WTC11 (cell line): ENCODE measurements around the gene SH3GL2. TPM values are rescaled to one million over a fixed set of nuclear protein-coding genes. Genes with fewer than 3 reads are reported as not detected.

ENCODE experiments used
- ATAC-seq: fragments of 200-7000 bp; cut with Tn5 transposase; 2 replicates; pipeline ENCODE4 v1.10.0; 2021; ENCODE audit warnings: mild to moderate bottlenecking, moderate library complexity
- CTCF ChIA-PET: fragments of 300-600 bp; sonication (Branson Sonifier 250); formaldehyde crosslinking; loops from one replicate; lab custom pipeline; 2021; ENCODE audit warnings: antibody characterized with exemption; lab: Charles Lee
- POLR2A ChIA-PET: fragments of 350-600 bp; sonication (Branson Sonifier 250); formaldehyde crosslinking; loops from one replicate; lab custom pipeline; 2021; ENCODE audit warnings: antibody characterized with exemption; lab: Charles Lee
- DNase-seq: peaks from one replicate; pipeline ENCODE4 v3.0.0; 2021; ENCODE audit warnings: low spot score
- H3K27ac Mint-ChIP-seq: 2 replicates; pipeline ENCODE4 v1.8.0; 2021; ENCODE audit warnings: mixed read lengths
- H3K27me3 Mint-ChIP-seq: 2 replicates; pipeline ENCODE4 v1.8.0; 2021; ENCODE audit warnings: low read depth, mild to moderate bottlenecking, moderate library complexity, mixed read lengths
- H3K36me3 Mint-ChIP-seq: 2 replicates; pipeline ENCODE4 v1.8.0; 2021; ENCODE audit warnings: mixed read lengths
- H3K4me1 Mint-ChIP-seq: 2 replicates; pipeline ENCODE4 v1.8.0; 2022; ENCODE audit warnings: mixed read lengths
- H3K4me3 Mint-ChIP-seq: 2 replicates; pipeline ENCODE4 v1.8.0; 2021; ENCODE audit warnings: mild to moderate bottlenecking, moderate library complexity, mixed read lengths
- H3K9me3 Mint-ChIP-seq: 2 replicates; pipeline ENCODE4 v1.8.0; 2021; ENCODE audit warnings: mixed read lengths
- CREB1 ChIP-seq: sonication (generic); formaldehyde crosslinking; IDR thresholded peaks from 2 replicates; pipeline ENCODE4 v1.8.0; 2023; ENCODE audit warnings: mild to moderate bottlenecking, missing genetic modification reagents
- E2F5 ChIP-seq: sonication (generic); formaldehyde crosslinking; IDR thresholded peaks from 2 replicates; pipeline ENCODE4 v1.8.1; 2022; ENCODE audit warnings: mild to moderate bottlenecking, moderate library complexity, missing genetic modification reagents
- EMX1 ChIP-seq: fragments of 250-450 bp; sonication (Bioruptor Pico); IDR thresholded peaks from 2 replicates; pipeline ENCODE4 v1.8.0; 2021; ENCODE audit warnings: mild to moderate bottlenecking
- GABPB1 ChIP-seq: sonication (generic); formaldehyde crosslinking; IDR thresholded peaks from 2 replicates; pipeline ENCODE4 v1.8.1; 2023; ENCODE audit warnings: mild to moderate bottlenecking, missing genetic modification reagents
- GTF2I ChIP-seq: fragments of 250-450 bp; sonication (Bioruptor Pico); conservative IDR thresholded peaks from 2 replicates; pipeline ENCODE4 v1.4.0; 2021; ENCODE audit warnings: mild to moderate bottlenecking
- MLX ChIP-seq: sonication (generic); formaldehyde crosslinking; IDR thresholded peaks from 2 replicates; pipeline ENCODE4 v1.8.1; 2023; ENCODE audit warnings: mild to moderate bottlenecking, missing genetic modification reagents, moderate library complexity
- NFYB ChIP-seq: sonication (generic); formaldehyde crosslinking; conservative IDR thresholded peaks from 2 replicates; pipeline ENCODE4 v1.8.0; 2022; ENCODE audit warnings: low read depth, missing genetic modification reagents
- NR2C2 ChIP-seq: sonication (generic); formaldehyde crosslinking; IDR thresholded peaks from 2 replicates; pipeline ENCODE4 v1.8.0; 2022; ENCODE audit warnings: mild to moderate bottlenecking, missing genetic modification reagents
- NR3C1 ChIP-seq: sonication (generic); formaldehyde crosslinking; conservative IDR thresholded peaks from 2 replicates; pipeline ENCODE4 v1.8.1; 2023; ENCODE audit warnings: low read depth, mild to moderate bottlenecking, missing genetic modification reagents
- OVOL2 ChIP-seq: fragments of 250-450 bp; sonication (Bioruptor Pico); IDR thresholded peaks from 2 replicates; pipeline ENCODE4 v1.9.0; 2021; ENCODE audit warnings: mild to moderate bottlenecking, borderline replicate concordance
- PRRX2 ChIP-seq: fragments of 250-450 bp; sonication (Bioruptor Pico); IDR thresholded peaks from 2 replicates; pipeline ENCODE4 v1.8.0; 2021; ENCODE audit warnings: mild to moderate bottlenecking
- RELA ChIP-seq: sonication (generic); formaldehyde crosslinking; IDR thresholded peaks from 2 replicates; pipeline ENCODE4 v1.8.1; 2022; ENCODE audit warnings: missing genetic modification reagents, mild to moderate bottlenecking, borderline replicate concordance
- SMAD3 ChIP-seq: sonication (generic); formaldehyde crosslinking; IDR thresholded peaks from 2 replicates; pipeline ENCODE4 v1.8.0; 2022; ENCODE audit warnings: missing genetic modification reagents, mild to moderate bottlenecking, borderline replicate concordance
- TEAD1 ChIP-seq: sonication (generic); formaldehyde crosslinking; IDR thresholded peaks from 2 replicates; pipeline ENCODE4 v1.8.0; 2022; ENCODE audit warnings: mild to moderate bottlenecking, missing genetic modification reagents
- TP53 ChIP-seq: sonication (generic); formaldehyde crosslinking; IDR thresholded peaks from 2 replicates; pipeline ENCODE4 v1.8.1; 2023; ENCODE audit warnings: mild to moderate bottlenecking, missing genetic modification reagents
- USF1 ChIP-seq: sonication (generic); formaldehyde crosslinking; IDR thresholded peaks from 2 replicates; pipeline ENCODE4 v1.8.0; 2022; ENCODE audit warnings: mild to moderate bottlenecking, missing genetic modification reagents
- USF2 ChIP-seq: sonication (generic); formaldehyde crosslinking; IDR thresholded peaks from 2 replicates; pipeline ENCODE4 v1.8.1; 2023; ENCODE audit warnings: mild to moderate bottlenecking, missing genetic modification reagents, moderate library complexity
- ZBTB43 ChIP-seq: sonication (generic); formaldehyde crosslinking; IDR thresholded peaks from 2 replicates; pipeline ENCODE4 v1.8.1; 2023; ENCODE audit warnings: mild to moderate bottlenecking, missing genetic modification reagents
- ZMAT4 ChIP-seq: fragments of 250-450 bp; sonication (Bioruptor Pico); IDR thresholded peaks from 2 replicates; pipeline ENCODE4 v1.9.0; 2021; ENCODE audit warnings: mild to moderate bottlenecking
- ZNF232 ChIP-seq: sonication (generic); formaldehyde crosslinking; IDR thresholded peaks from 2 replicates; pipeline ENCODE4 v1.8.0; 2022; ENCODE audit warnings: mild to moderate bottlenecking, missing genetic modification reagents
- ZNF263 ChIP-seq: sonication (generic); formaldehyde crosslinking; IDR thresholded peaks from 2 replicates; pipeline ENCODE4 v1.8.1; 2022; ENCODE audit warnings: low read depth, mild to moderate bottlenecking, moderate library complexity, missing genetic modification reagents
- ZNF425 ChIP-seq: fragments of 250-450 bp; sonication (Bioruptor Pico); conservative IDR thresholded peaks from 2 replicates; pipeline ENCODE4 v1.9.0; 2021; ENCODE audit warnings: mild to moderate bottlenecking
- total RNA-seq: library from RNA; stranded (reverse); gene quantifications from 3 replicates; pipeline ENCODE4 v1.2.3, GENCODE V29; 2021

Gene SH3GL2
- total RNA-seq, 1 experiment from 2014 or later: 4.2 TPM

GRCh38 chr9:17730899-17731298 lies 152.0 kb downstream of the SH3GL2 start (continued):
- no peak for TF ChIP-seq USF2
- TF ChIP-seq, all 79 proteins: peak for 0

GRCh38 chr9:17731308-17731707 lies 152.4 kb downstream of the SH3GL2 start:
- peaks cover 3% of the 10 kb centered on the region; the same call in 1 of the 2 replicates for H3K4me1 Mint-ChIP-seq
- TF ChIP-seq NR3C1 (CRISPR knock-in tag): no peak
- TF ChIP-seq MLX (CRISPR knock-in tag): no peak
- TF ChIP-seq ZMAT4 (CRISPR knock-in tag): no peak
- no peak for TF ChIP-seq CREB1 (CRISPR knock-in tag)
- no peak for TF ChIP-seq NR2C2 (CRISPR knock-in tag)
- no peak for TF ChIP-seq EMX1 (CRISPR knock-in tag)
- no peak for TF ChIP-seq ZNF263
- no peak for TF ChIP-seq TEAD1 (CRISPR knock-in tag)
- TF ChIP-seq SMAD3: no peak
- TF ChIP-seq OVOL2: no peak
- no peak for TF ChIP-seq GABPB1 (CRISPR knock-in tag)
- TF ChIP-seq ZBTB43: no peak
- TF ChIP-seq E2F5: no peak
- no peak for TF ChIP-seq PRRX2 (CRISPR knock-in tag)
- no peak overlapping the region for H3K4me3 Mint-ChIP-seq
- H3K27me3 Mint-ChIP-seq: no peaks in the 10 kb centered on the region
- no peak for ATAC-seq
- CTCF ChIA-PET: no interaction called here
- H3K36me3 Mint-ChIP-seq: peaks cover 8% of the 10 kb centered on the region; the same call in 1 of the 2 replicates
- peaks cover 18% of the 10 kb centered on the region for H3K9me3 Mint-ChIP-seq
- POLR2A ChIA-PET: no interaction called here
- H3K27ac Mint-ChIP-seq: no peak overlapping the region
- no peak for DNase-seq

- Mint-ChIP-seq H3K4me1 (peaks cover 3% of the 10 kb centered on the region; the same call in 1 of the 2 replicates), H3K36me3 (peaks cover under 1% of the 10 kb centered on the region; the same call in 1 of the 2 replicates), H3K4me3 (no peak overlapping the region), H3K27me3 (no peaks in the 10 kb centered on the region), H3K9me3 (peaks cover 12% of the 10 kb centered on the region), H3K27ac (no peak overlapping the region)
- ATAC-seq: no peak
- TF ChIP-seq GTF2I (CRISPR knock-in tag) (no peak), NFYB (CRISPR knock-in tag) (no peak), ZNF232 (no peak), TP53 (no peak), USF1 (CRISPR knock-in tag) (no peak), ZNF425 (no peak), ZBTB43 (no peak), RELA (CRISPR knock-in tag) (no peak)
- ChIA-PET POLR2A (no interaction called here), CTCF (no interaction called here)
- DNase-seq: no peak
Observed at GRCh38 chr9:17734674-17735073, 155.8 kb downstream of the SH3GL2 start.
